Mucosa of stomach (tissue), 1 donor: ENCODE results near the gene CRIP2.
A peak's percentile ranks its signal among the peaks of the same experiment; 100 is the strongest.

ENCODE experiments used
- H3K27me3 ChIP-seq: one replicate; pipeline ENCODE4 v1.7.0; 2013; ENCODE audit warnings: mild to moderate bottlenecking, low read length; ENCODE audit not compliant: control insufficient read depth, insufficient read depth
- H3K36me3 ChIP-seq: one replicate; pipeline ENCODE4 v1.7.0; 2013; ENCODE audit warnings: low read length; ENCODE audit not compliant: control insufficient read depth, insufficient read depth
- H3K4me1 ChIP-seq: one replicate; pipeline ENCODE4 v1.7.0; 2013; ENCODE audit warnings: mild to moderate bottlenecking, low read length; ENCODE audit not compliant: control insufficient read depth, insufficient read depth
- H3K4me3 ChIP-seq: one replicate; pipeline ENCODE4 v1.7.0; 2013; ENCODE audit warnings: low read length
- H3K9ac ChIP-seq: one replicate; pipeline ENCODE4 v1.7.0; 2013; ENCODE audit warnings: mild to moderate bottlenecking, low read length, moderate library complexity
- H3K9me3 ChIP-seq: one replicate; pipeline ENCODE4 v1.7.0; 2013; ENCODE audit warnings: mild to moderate bottlenecking, low read length, moderate library complexity; ENCODE audit not compliant: control insufficient read depth
- donor health status: Pancreatic carcinoma.

CRIP2 gene

DNA sequence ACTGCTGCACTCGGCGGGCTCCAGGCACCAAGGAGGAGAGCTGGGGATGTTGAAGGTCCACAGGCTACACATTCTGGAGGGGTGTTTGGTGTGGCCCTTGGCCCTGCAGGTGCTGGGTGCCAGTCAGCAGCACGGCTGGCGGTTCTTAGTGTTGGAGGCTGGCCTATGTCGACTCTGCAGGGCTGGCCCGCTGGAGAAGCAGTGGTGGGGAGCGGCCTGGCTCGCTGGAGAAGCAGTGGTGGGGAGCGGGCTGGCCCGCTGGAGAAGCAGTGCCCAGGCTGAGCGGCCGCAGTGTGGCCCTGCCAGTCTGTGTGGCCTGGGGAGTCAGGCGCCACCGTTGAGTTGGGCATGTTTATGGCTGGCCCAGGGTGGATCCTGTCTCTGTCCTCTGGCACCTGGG, 27.6 kb upstream of the CRIP2 start:
- H3K4me1 ChIP-seq = no peaks in the 10 kb centered on the region
- no peaks in the 10 kb centered on the region for H3K27me3 ChIP-seq
- H3K9me3 ChIP-seq = no peaks in the 10 kb centered on the region
- no peak overlapping the region for H3K4me3 ChIP-seq
- H3K9ac ChIP-seq = no peak overlapping the region
- no peaks in the 10 kb centered on the region for H3K36me3 ChIP-seq

GRCh38 chr14:105447651-105448640, 26.7 kb upstream of the CRIP2 start:
- H3K9ac ChIP-seq = peak overlapping the region; percentile 39
- H3K9me3 ChIP-seq = no peaks in the 10 kb centered on the region
- H3K4me1 ChIP-seq = no peaks in the 10 kb centered on the region
- no peaks in the 10 kb centered on the region for H3K27me3 ChIP-seq
- H3K4me3 ChIP-seq = no peak overlapping the region
- no peaks in the 10 kb centered on the region for H3K36me3 ChIP-seq

- H3K9ac ChIP-seq = no peak overlapping the region
- H3K27me3 ChIP-seq = no peaks in the 10 kb centered on the region
- H3K9me3 ChIP-seq = no peaks in the 10 kb centered on the region
- H3K4me1 ChIP-seq = no peaks in the 10 kb centered on the region
- H3K4me3 ChIP-seq = no peak overlapping the region
- H3K36me3 ChIP-seq = no peaks in the 10 kb centered on the region
Observed at GRCh38 chr14:105448706-105449111, 25.9 kb upstream of the CRIP2 start.

- no peak overlapping the region for H3K4me3 ChIP-seq
- H3K9me3 ChIP-seq = no peaks in the 10 kb centered on the region
- no peak overlapping the region for H3K9ac ChIP-seq
- H3K4me1 ChIP-seq = no peaks in the 10 kb centered on the region
- no peaks in the 10 kb centered on the region for H3K27me3 ChIP-seq
- no peaks in the 10 kb centered on the region for H3K36me3 ChIP-seq
Observed at GRCh38 chr14:105449276-105450122, 25.1 kb upstream of the CRIP2 start.

DNA sequence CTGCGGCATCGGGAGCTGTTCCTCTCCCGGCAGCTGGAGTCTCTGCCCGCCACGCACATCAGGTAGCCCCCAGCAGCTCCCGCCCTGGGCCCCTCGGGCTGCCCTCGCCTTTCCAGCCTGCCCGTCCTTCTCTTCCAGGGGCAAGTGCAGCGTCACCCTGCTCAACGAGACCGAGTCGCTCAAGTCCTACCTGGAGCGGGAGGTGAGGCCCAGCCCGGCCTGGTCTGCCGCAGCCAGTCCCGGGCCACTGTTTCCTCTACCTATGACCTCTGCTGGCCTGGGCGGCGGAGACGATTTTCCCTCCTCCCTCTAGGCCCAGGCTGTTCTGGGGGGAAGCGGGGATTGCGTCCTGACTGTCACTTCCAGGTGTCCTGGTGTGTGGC, 24.5 kb upstream of the CRIP2 start:
- Histone ChIP-seq H3K4me3 (no peak overlapping the region), H3K9me3 (no peaks in the 10 kb centered on the region), H3K36me3 (no peaks in the 10 kb centered on the region), H3K9ac (no peak overlapping the region), H3K27me3 (no peaks in the 10 kb centered on the region), H3K4me1 (no peaks in the 10 kb centered on the region)

DNA sequence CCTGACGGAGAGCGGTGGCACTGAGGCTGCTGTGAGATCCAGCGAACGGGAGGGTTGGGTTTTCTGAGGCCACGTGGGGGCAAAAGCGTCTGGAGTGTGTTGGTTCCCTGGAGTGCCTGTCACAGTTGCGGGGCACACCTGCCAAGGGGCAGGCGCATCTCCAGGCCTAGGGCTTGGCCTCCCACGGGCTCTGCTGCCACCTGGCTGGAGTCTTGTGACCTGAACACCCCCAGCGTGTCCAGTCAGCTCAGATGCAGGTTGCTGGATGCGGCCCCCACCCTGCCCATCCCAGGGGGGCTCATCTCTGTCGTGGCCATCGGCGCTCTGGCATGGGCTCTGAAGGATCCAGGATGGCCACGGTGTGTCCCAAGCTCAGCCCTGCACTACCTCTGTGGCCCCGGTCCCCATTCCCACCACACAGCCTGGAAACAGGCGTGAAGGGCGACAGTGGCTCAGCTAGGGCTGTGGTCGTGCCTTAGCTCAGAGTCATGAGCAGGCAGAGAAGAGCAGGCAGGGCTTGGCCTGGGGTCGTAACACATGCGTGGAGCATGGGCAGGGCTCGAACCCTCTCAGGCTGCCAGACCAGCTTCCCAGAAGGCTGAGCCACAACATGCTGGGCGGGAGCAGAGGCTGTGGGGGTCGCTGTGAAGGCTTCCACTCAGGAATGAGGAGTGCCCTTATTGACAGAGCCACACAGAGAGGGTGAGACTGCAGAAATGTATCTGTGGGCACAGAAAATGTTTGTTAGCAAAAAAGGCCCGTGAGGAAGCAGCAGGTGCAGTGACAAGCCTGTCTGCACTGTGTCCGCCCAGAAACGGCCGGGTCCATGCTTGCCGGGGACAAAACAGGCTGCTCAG, 23.5 kb upstream of the CRIP2 start:
- H3K36me3 ChIP-seq = no peaks in the 10 kb centered on the region
- no peaks in the 10 kb centered on the region for H3K27me3 ChIP-seq
- no peaks in the 10 kb centered on the region for H3K4me1 ChIP-seq
- no peaks in the 10 kb centered on the region for H3K9me3 ChIP-seq
- no peak overlapping the region for H3K9ac ChIP-seq
- no peak overlapping the region for H3K4me3 ChIP-seq

GRCh38 chr14:105452963-105453362, 21.7 kb upstream of the CRIP2 start:
- H3K36me3 ChIP-seq = no peaks in the 10 kb centered on the region
- no peak overlapping the region for H3K4me3 ChIP-seq
- no peaks in the 10 kb centered on the region for H3K4me1 ChIP-seq
- H3K9me3 ChIP-seq = no peaks in the 10 kb centered on the region
- no peaks in the 10 kb centered on the region for H3K27me3 ChIP-seq
- no peak overlapping the region for H3K9ac ChIP-seq

- Histone ChIP-seq H3K4me3 (no peak overlapping the region), H3K36me3 (no peaks in the 10 kb centered on the region), H3K9ac (no peak overlapping the region), H3K9me3 (no peaks in the 10 kb centered on the region), H3K4me1 (no peaks in the 10 kb centered on the region), H3K27me3 (no peaks in the 10 kb centered on the region)
Observed at GRCh38 chr14:105453847-105454246, 20.8 kb upstream of the CRIP2 start.

DNA sequence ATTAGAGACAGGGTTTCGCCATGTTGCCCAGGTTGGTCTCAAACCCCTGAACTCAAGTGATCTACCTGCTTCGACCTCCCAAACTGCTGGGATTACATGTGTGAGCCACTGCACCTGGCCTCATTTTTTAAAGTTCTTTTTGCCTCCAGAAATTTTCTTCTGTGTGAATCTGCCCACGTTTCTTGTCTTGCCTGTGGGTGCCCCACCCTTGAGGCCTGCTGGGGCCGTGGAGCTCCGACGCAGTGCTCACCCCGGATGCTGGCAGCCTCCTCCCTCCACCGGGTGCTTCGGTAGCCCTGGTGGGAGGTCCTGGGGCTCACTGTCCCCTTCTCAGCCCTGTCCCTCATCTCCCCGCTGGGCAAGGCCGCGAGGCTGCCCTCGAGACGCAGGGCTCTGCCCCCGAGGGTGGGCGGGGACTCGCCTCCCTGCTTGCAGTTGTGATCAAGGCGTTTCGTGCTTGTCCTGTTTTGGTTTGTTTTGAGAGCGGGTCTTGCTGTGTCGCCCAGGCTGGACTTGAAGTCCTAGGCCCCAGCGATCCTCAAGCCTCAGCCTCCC, 19.5 kb upstream of the CRIP2 start:
- Histone ChIP-seq H3K27me3 (no peaks in the 10 kb centered on the region), H3K4me1 (no peaks in the 10 kb centered on the region), H3K36me3 (no peaks in the 10 kb centered on the region), H3K4me3 (no peak overlapping the region), H3K9me3 (no peaks in the 10 kb centered on the region), H3K9ac (no peak overlapping the region)

DNA sequence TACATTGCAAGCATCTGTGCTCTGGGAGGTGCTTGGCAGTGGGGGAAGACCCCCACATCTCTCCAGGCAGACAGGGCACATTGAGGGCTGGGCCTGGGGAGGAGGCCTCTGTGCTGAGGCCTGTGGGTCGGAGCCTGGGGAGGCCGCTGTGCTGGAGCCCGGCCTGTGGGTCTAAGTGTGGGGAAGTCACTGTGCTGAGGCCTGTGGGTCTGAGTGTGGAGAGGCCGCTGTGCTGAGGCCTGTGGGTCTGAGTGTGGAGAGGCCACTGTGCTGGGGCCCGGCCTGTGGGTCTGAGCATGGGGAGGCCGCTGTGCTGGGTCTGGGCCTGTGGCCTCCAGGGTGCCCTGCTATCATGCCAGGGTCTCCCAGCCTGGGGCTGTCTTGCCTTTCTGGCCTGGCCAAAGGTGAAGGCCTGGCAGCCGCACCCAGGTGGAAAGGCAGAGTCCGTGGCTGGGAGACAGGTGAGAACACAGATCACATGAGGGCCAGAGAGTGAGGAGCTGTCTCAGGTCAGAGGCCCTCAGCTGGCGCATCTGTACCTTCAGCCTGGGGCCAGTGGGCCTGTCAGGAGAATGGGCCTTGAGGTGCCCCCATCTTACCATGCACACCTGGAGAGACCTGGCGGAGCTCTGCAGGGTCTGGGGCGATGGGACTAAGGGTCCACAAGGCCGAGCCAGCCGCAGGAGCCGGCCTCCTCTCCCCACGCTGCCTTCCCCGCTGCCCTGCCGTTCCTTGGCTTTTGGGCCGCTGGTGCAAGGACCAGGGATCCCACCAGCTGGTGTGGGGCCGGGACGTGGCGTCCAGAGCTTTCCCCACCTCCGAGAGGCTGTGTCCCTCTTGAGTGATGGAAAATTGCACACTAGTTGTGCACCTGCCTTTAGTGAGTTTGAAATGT, 18.6 kb upstream of the CRIP2 start:
- Histone ChIP-seq H3K27me3 (no peaks in the 10 kb centered on the region), H3K9me3 (no peaks in the 10 kb centered on the region), H3K36me3 (no peaks in the 10 kb centered on the region), H3K4me3 (no peak overlapping the region), H3K4me1 (no peaks in the 10 kb centered on the region), H3K9ac (no peak overlapping the region)
